ENCODE measurements around the gene EPB41L5. TPM values are rescaled to one million over a fixed set of nuclear protein-coding genes. Genes with fewer than 3 reads are reported as not detected.
A peak's percentile ranks its signal among the peaks of the same experiment; 100 is the strongest.
"Not testable (repeated sequence)": the region's sequence is repeated elsewhere in the genome, so short reads cannot be mapped to it uniquely, and the experiment has no call there.

EPB41L5 gene
- total RNA-seq, 1 donor from 2014 or later: 78.0 TPM

- Mint-ChIP-seq H3K36me3 (ENCODE audit: low read depth, unreplicated experiment) (peaks cover 31% of the 10 kb centered on the region), H3K4me1 (ENCODE audit: unreplicated experiment) (no peaks in the 10 kb centered on the region), H3K27ac (ENCODE audit: unreplicated experiment) (no peak overlapping the region), H3K27me3 (ENCODE audit: unreplicated experiment) (no peaks in the 10 kb centered on the region), H3K9me3 (ENCODE audit: unreplicated experiment) (no peaks in the 10 kb centered on the region), H3K4me3 (ENCODE audit: unreplicated experiment) (no peak overlapping the region)
- TF ChIP-seq CTCF (IDR thresholded peaks at IDR 0.05; ENCODE audit: unreplicated experiment): no peak
- no peak for DNase-seq (ENCODE audit: low spot score)
Measured at GRCh38 chr2:120118018-120118417, 105.1 kb downstream of the EPB41L5 start.

- TF ChIP-seq CTCF (IDR thresholded peaks at IDR 0.05; ENCODE audit: unreplicated experiment): no peak
- H3K27ac Mint-ChIP-seq (ENCODE audit: unreplicated experiment): no peak overlapping the region
- peaks cover 34% of the 10 kb centered on the region for H3K36me3 Mint-ChIP-seq (ENCODE audit: low read depth, unreplicated experiment)
- no peaks in the 10 kb centered on the region for H3K4me1 Mint-ChIP-seq (ENCODE audit: unreplicated experiment)
- no peaks in the 10 kb centered on the region for H3K27me3 Mint-ChIP-seq (ENCODE audit: unreplicated experiment)
- peak overlapping the region; percentile 32 for H3K4me3 Mint-ChIP-seq (ENCODE audit: unreplicated experiment)
- no peaks in the 10 kb centered on the region for H3K9me3 Mint-ChIP-seq (ENCODE audit: unreplicated experiment)
- no peak for DNase-seq (ENCODE audit: low spot score)
Measured at GRCh38 chr2:120118471-120118870, 105.6 kb downstream of the EPB41L5 start.

GRCh38 chr2:120121337-120121736 is 108.5 kb downstream of the EPB41L5 start:
- H3K27ac Mint-ChIP-seq (ENCODE audit: unreplicated experiment); DNase-seq (ENCODE audit: low spot score); H3K4me1 Mint-ChIP-seq (ENCODE audit: unreplicated experiment); H3K27me3 Mint-ChIP-seq (ENCODE audit: unreplicated experiment); H3K9me3 Mint-ChIP-seq (ENCODE audit: unreplicated experiment); H3K4me3 Mint-ChIP-seq (ENCODE audit: unreplicated experiment): not testable (repeated sequence)
- peaks cover 38% of the 10 kb centered on the region for H3K36me3 Mint-ChIP-seq (ENCODE audit: low read depth, unreplicated experiment)

- H3K4me1 Mint-ChIP-seq (ENCODE audit: unreplicated experiment): no peaks in the 10 kb centered on the region
- H3K27me3 Mint-ChIP-seq (ENCODE audit: unreplicated experiment): no peaks in the 10 kb centered on the region
- H3K4me3 Mint-ChIP-seq (ENCODE audit: unreplicated experiment): no peak overlapping the region
- no peak for TF ChIP-seq CTCF (IDR thresholded peaks at IDR 0.05; ENCODE audit: unreplicated experiment)
- no peaks in the 10 kb centered on the region for H3K9me3 Mint-ChIP-seq (ENCODE audit: unreplicated experiment)
- peaks cover 34% of the 10 kb centered on the region for H3K36me3 Mint-ChIP-seq (ENCODE audit: low read depth, unreplicated experiment)
- DNase-seq (ENCODE audit: low spot score): no peak
- H3K27ac Mint-ChIP-seq (ENCODE audit: unreplicated experiment): no peak overlapping the region
Measured at GRCh38 chr2:120123090-120123489, 110.2 kb downstream of the EPB41L5 start.

GRCh38 chr2:120125195-120125594 is 112.3 kb downstream of the EPB41L5 start:
- no peak overlapping the region for H3K4me3 Mint-ChIP-seq (ENCODE audit: unreplicated experiment)
- H3K27ac Mint-ChIP-seq (ENCODE audit: unreplicated experiment): no peak overlapping the region
- H3K9me3 Mint-ChIP-seq (ENCODE audit: unreplicated experiment): no peaks in the 10 kb centered on the region
- H3K36me3 Mint-ChIP-seq (ENCODE audit: low read depth, unreplicated experiment): peaks cover 24% of the 10 kb centered on the region
- TF ChIP-seq CTCF (IDR thresholded peaks at IDR 0.05; ENCODE audit: unreplicated experiment): no peak
- no peak for DNase-seq (ENCODE audit: low spot score)
- no peaks in the 10 kb centered on the region for H3K4me1 Mint-ChIP-seq (ENCODE audit: unreplicated experiment)
- no peaks in the 10 kb centered on the region for H3K27me3 Mint-ChIP-seq (ENCODE audit: unreplicated experiment)

- peaks cover 10% of the 10 kb centered on the region for H3K4me1 Mint-ChIP-seq (ENCODE audit: unreplicated experiment)
- no peak for DNase-seq (ENCODE audit: low spot score)
- no peaks in the 10 kb centered on the region for H3K9me3 Mint-ChIP-seq (ENCODE audit: unreplicated experiment)
- no peaks in the 10 kb centered on the region for H3K27me3 Mint-ChIP-seq (ENCODE audit: unreplicated experiment)
- H3K27ac Mint-ChIP-seq (ENCODE audit: unreplicated experiment): no peak overlapping the region
- no peak overlapping the region for H3K4me3 Mint-ChIP-seq (ENCODE audit: unreplicated experiment)
- TF ChIP-seq CTCF (IDR thresholded peaks at IDR 0.05; ENCODE audit: unreplicated experiment): no peak
- peaks cover 25% of the 10 kb centered on the region for H3K36me3 Mint-ChIP-seq (ENCODE audit: low read depth, unreplicated experiment)
Measured at GRCh38 chr2:120128216-120128615, 115.3 kb downstream of the EPB41L5 start.

Data from endothelial cell (in vitro differentiated cells).